Right hindlimb (tissue), 1 donor: Measurements from ENCODE around the gene TIGIT.

ENCODE experiments used
- DNase-seq: peaks from one replicate; pipeline ENCODE4 v3.0.0-alpha.2; 2018

The TIGIT gene

GRCh38 chr3:114314282-114314681 lies 20.5 kb downstream of the TIGIT start:
- DNase-seq: no peak

- no peak for DNase-seq
These were observed 24.5 kb downstream of the TIGIT start for GRCh38 chr3:114318295-114318694.

DNA sequence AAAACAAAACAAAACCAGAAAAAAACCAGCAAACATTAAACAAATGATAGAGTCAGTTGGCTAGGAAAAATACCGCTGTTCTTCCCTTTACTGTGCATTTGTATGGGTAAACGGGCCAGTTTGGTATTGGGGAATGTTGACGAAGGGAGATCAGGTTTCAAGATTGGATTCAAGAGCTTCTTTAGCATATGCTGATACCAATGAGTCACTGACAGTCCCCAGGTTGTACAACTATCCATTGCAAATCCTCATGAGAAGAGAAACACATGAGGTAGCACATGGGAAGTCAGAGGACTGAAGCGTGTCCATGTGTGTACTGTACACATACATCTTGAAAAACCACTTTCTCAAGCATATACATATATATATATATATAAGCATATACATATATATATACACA lies 25.6 kb downstream of the TIGIT start:
- no peak for DNase-seq

GRCh38 chr3:114320246-114320645 lies 26.4 kb downstream of the TIGIT start:
- DNase-seq: no peak

GRCh38 chr3:114323546-114324254 lies 29.9 kb downstream of the TIGIT start:
- no peak for DNase-seq

- no peak for DNase-seq
These were observed 33.8 kb downstream of the TIGIT start for GRCh38 chr3:114327665-114328064.

- DNase-seq: no peak
These were observed 34.5 kb downstream of the TIGIT start for GRCh38 chr3:114328345-114328744.

DNA sequence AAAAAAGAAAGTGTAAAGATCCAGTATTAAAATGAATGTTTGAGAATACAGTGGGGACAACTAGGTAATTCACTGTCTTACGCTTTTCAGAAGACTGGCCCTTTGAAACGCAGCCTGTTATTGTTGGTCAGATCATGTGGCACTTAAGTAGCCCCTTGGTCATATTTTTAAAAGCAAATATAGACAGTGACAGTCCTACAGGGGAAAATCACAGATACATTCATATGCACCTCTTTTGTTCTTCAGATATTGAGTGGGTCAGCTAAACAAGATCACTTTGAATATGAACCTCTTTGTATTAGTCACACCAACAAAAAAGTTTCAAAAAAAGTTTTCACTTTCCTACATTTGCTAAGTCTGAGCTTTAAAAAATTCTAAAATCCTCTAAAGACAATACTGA lies 36.0 kb downstream of the TIGIT start:
- no peak for DNase-seq

- no peak for DNase-seq
These were observed 37.2 kb downstream of the TIGIT start for GRCh38 chr3:114331007-114331406.

GRCh38 chr3:114331710-114332109 lies 37.9 kb downstream of the TIGIT start:
- no peak for DNase-seq

DNA sequence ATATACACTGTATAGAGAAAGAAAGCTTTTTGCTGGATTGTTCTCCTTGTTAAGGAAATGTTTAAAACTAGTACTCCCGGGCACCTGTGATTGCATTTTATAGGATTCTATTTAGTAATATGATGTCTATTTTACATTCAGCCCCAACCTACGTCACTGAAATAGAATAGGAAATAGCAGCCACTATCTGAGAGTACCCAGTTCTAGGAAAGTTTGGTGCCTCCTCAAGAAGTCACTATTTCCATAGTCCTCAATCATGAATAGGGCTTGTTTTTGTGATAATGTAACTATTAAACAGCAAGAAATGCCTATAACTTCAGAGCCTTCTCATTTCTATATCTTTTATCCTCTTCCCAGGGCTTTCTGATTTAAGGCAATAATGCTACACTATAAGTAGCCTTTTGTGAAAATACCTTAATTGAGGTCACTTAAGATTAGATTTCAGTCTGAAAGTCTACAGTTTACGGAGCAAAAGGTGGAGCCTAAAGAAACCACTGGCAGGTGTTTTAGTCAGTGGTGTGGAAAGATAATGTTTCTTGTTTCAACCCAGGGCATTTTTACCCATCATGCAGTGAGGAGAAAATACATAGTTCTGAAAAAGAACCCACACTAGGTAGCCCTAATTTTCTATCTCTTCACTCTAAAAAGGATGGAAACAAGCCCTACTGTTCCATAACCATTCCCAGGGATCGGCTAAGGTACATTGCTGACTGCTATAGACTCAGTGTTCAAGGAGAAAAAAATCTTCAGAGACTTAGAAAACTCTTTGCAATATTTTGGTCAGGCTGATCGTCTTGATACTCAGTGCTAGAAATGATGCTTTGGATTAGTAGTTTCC lies 38.7 kb downstream of the TIGIT start:
- DNase-seq: no peak

DNA sequence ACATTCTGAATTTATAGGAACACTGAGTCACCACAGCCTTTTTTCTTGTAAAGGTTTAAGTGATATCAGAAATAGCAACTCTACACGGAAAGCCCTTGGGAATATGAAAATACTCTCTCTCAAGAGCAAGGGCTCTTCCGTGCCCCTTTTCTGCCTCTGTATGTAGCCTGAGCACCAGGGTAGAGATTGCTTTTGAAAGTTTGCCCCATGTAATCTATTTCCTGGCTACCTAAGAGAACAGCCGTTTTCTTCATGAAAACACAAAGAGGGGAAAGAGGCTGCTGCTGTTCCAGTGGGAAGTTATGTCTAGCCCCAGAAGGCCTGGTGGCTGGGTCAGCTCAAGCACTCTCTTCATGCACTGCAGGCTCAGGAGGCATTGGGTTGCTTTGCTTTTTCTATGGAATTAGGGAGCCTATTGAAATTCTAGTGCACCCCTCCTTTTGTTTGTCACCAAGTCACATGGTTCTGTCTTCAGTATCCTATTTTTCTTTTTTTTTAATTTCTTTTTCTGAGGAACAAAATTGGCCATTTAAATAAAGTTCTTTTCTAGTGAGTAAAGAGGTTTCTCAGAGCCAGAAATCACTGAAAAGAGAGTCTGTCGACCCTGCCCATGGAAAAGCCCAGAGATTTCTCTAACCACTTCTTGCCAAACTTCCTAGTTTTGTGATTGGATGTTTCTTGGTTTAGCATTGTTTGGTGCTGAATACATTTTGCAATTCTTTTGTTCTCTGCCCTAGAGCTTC lies 39.5 kb downstream of the TIGIT start:
- no peak for DNase-seq

- DNase-seq: no peak
These were observed 40.1 kb downstream of the TIGIT start for GRCh38 chr3:114333923-114334240.

DNA sequence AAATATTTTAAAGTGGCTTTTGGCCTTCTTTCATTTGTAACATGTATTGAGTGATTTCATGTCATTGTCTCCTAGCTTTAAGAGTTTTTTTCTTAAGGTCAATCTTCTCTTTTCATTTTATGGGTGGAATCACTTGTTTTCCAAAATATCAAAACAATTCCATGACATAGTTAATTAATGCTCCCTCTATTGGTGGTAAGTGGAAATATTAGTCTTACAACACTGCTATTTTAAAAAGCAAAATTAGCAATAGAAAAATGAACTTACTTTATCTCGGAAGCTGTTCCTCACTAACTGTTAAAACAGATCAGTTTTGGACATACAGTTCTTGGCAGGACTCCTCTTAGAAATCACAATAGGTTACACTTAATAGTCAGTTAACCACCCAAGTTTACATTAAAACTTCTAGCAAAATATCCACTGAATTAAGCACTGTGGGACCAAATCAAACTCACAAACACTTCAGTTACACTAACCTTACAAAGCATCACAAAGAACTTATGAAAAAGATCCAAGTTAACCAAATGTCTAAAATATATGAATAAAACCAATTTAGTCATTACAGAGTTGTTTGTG lies 42.4 kb downstream of the TIGIT start:
- DNase-seq: no peak

- DNase-seq: no peak
These were observed 43.0 kb downstream of the TIGIT start for GRCh38 chr3:114336857-114337256.

DNA sequence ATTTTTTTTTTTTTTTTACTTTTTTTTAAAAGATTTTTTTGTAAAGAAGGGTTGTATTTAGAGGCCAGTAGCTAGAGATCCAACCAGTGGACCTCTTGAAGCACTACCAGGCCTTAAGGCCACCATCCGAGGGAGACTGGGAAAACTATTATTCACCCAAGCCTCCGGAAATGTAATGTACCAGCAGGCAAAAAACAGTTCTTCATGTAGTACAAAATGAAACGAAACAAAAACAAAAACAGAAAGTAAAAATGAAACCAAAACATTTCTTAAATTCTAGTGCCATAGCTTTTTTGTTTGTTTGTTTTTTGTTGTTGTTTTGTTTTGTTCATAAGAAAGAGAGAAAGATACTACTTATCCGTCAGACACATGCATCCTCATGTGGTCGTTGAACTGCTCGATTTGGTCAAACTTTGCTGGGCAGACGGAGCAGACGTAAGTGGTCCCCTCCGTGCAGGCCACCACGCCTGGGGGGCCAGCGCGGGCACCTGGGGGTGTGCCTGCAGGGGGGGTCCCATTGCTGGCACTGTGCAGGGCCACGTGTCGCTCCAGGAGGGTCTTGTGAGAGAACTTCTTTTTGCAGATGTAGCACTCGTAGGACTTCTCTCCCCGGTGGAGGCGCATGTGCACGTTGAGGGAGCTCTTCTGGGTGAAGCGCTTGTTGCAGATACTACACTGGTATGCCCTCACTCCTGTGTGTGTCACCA lies 45.0 kb downstream of the TIGIT start:
- DNase-seq: no peak

DNA sequence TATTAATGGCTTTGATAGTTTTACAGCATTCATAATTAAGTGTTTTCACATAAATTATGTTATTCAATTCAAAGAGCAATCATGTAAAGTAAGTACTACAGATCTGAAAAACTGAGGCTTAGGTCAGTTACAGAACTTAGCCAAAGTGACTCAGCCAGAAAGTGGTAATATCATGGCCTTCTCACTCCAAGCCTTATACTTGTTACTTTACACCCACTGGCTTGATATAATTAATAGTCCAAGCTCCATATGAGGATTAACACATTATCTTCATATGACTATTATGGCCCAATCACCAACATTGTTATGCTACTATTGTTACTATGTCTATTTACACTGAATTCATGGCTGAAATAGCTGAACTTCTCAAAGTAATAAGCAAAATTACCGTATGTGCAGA lies 50.7 kb downstream of the TIGIT start:
- DNase-seq: no peak

DNA sequence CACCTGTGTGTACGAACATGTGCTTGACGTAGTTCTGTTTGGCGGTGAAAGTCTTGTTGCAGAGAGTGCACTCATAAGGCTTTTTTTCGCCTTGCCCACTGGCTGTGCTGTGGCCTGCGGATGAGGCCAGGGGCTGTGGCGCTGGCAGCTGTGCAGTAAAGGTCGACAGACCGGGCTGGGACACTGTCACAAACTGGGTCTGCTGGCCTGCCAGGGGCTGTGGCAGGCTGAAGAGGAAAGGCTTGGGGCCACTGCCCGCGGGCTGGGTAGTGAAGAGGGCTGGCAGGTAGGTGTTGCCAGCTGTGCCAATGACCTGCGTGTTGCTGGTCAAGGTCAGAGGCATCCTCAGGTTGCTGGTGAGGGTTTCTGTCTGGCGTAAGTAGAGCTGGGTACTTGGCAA lies 56.4 kb downstream of the TIGIT start:
- no peak for DNase-seq

GRCh38 chr3:114350690-114351089 lies 56.9 kb downstream of the TIGIT start:
- no peak for DNase-seq

GRCh38 chr3:114351123-114351821 lies 57.4 kb downstream of the TIGIT start:
- DNase-seq: no peak

DNA sequence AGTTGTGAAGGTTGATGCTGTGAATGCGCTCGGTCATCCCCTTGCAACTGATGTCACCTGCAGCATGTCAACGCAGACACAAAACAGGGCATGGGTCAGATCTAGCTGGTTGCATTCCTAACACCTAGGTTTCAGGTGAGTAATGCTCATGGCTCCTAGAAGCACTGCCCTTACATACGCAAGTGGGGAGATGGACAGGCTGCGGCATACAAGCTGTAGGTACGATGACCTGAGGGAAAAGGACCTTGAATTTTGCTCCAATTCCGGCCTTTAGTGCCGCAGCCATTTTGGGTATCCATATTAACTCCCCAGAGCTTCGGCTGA lies 58.0 kb downstream of the TIGIT start:
- DNase-seq: no peak

DNA sequence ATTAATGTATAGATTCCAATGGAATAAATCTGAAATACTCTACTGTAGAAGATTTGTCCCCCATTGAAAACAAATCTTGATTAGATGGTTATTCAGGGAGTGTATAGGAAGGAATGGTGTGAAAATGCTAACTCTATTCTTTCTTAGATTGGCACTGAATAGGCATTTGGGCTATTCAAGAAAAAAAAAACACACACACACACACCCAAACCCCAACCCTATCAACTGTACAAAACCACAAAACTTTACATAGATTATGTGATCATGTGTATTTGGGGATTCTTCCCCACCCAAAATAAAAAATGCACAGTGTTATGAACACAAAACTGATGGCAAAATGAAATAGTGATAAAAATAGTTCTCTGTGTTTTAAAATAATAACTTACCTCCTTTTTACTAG lies 61.8 kb downstream of the TIGIT start:
- DNase-seq: no peak
